K562 treated with DMSO at 1 percent for 48 hours (cell line): Measurements from ENCODE around the gene IL16. TPM values are rescaled to one million over a fixed set of nuclear protein-coding genes. Genes with fewer than 3 reads are reported as not detected.

Source experiments
- total RNA-seq: library from RNA; unstranded; fragments of 300-600 nt; gene quantifications from 2 replicates; pipeline ENCODE4 v1.2.3, GENCODE V29; 2022; ENCODE audit warnings: low replicate concordance; ENCODE audit errors: extremely low read depth

IL16 gene
- not detected in 2 replicates for total RNA-seq

DNA sequence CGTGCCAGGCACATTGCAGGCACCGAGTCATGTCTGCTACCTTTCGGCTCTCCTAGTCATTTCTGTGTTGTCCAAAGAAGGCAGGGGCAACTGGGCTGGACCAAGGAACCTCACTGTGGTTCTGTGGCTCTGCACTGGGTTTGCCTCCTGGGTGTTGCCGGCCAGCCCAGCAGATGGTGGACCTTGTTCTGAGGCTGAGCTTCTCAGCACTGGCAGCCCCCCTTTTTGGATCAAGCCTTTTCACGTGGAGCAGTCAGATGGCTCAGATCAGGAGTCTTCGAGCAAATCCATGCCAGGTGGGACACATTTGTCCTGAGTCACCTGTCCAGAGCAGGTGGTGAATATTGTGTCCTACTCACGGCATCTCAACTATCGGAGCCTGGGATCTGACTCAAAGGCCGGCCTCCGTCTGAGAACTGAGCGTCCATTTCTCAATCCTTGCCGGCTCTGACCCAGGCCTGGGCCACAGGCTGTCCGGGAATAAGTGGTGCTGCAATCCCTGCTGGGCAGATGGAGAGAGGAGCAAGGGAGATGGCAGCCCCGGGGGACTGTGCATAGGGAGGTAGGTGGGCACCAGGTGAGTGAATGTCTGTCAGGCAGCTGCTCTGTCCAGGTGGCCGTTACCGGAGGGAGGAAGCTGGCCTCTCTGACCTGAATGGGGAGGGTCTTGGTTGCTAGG is at the start of gene IL16:
Gene IL16 (plus strand): TSS at position 304 of the 679 bp plus-strand sequence. CDS start 28,521 bp downstream, outside the sequence.

GRCh38 chr15:81323944-81324881 is 127.5 kb downstream of the IL16 start, which contains the start of gene STARD5:
Gene STARD5, minus strand, starts transcription at chr15:81324141. Its CDS starts 42 bp downstream, at chr15:81324099.

Other genes with a start within 250 kb of the IL16 start
- gene MESD, start 207.1 kb upstream of the IL16 start, total RNA-seq: not detected in 2 replicates
- gene TLNRD1, start 196.0 kb upstream of the IL16 start, total RNA-seq: not detected in 2 replicates
- gene CFAP161, start 62.6 kb upstream of the IL16 start, total RNA-seq: not detected in 2 replicates
- gene STARD5, start 127.3 kb downstream of the IL16 start, total RNA-seq: not detected in 2 replicates
- not detected in 2 replicates for gene TMC3, start 177.3 kb downstream of the IL16 start, total RNA-seq